WTC11 (cell line): Measurements from ENCODE around the gene SMAD3.

ENCODE experiments used
- CTCF ChIP-seq: fragments of 200-600 bp; IDR thresholded peaks from 2 replicates; pipeline ENCODE4 v1.8.0; 2022; ENCODE audit warnings: antibody characterized with exemption
- E2F4 ChIP-seq: sonication (generic); formaldehyde crosslinking; IDR thresholded peaks from 2 replicates; pipeline ENCODE4 v1.8.1; 2022; ENCODE audit warnings: low read depth, mild to moderate bottlenecking, moderate library complexity, missing genetic modification reagents, borderline replicate concordance
- ETV6 ChIP-seq: sonication (generic); formaldehyde crosslinking; IDR thresholded peaks from 2 replicates; pipeline ENCODE4 v1.8.1; 2022; ENCODE audit warnings: mild to moderate bottlenecking, missing genetic modification reagents
- SMAD3 ChIP-seq: sonication (generic); formaldehyde crosslinking; IDR thresholded peaks from 2 replicates; pipeline ENCODE4 v1.8.0; 2022; ENCODE audit warnings: missing genetic modification reagents, mild to moderate bottlenecking, borderline replicate concordance
- TEAD4 ChIP-seq: sonication (generic); formaldehyde crosslinking; IDR thresholded peaks from 2 replicates; pipeline ENCODE4 v1.8.0; 2022; ENCODE audit warnings: mild to moderate bottlenecking, missing genetic modification reagents
- ZNF425 ChIP-seq: fragments of 250-450 bp; sonication (Bioruptor Pico); conservative IDR thresholded peaks from 2 replicates; pipeline ENCODE4 v1.9.0; 2021; ENCODE audit warnings: mild to moderate bottlenecking

- TF ChIP-seq TEAD4 (CRISPR knock-in tag) (no peak), CTCF (no peak), SMAD3 (CRISPR knock-in tag) (no peak), E2F4 (CRISPR knock-in tag) (no peak), ETV6 (CRISPR knock-in tag) (no peak), ZNF425 (no peak)
Measured at GRCh38 chr15:67130166-67130565, 64.8 kb downstream of the SMAD3 start.
